HL-60 (cell line): ENCODE measurements around the gene TBXAS1.

Source experiments
- CTCF ChIP-seq: IDR thresholded peaks from one replicate; pipeline ENCODE4 v1.5.1; 2011; ENCODE audit warnings: low read length, control low read depth, inconsistent platforms; ENCODE audit not compliant: insufficient read depth
- GABPA ChIP-seq: IDR thresholded peaks from 2 replicates; pipeline ENCODE4 v1.6.1; 2012; ENCODE audit warnings: low read depth
- POLR2AphosphoS5 ChIP-seq: IDR thresholded peaks from 2 replicates; pipeline ENCODE4 v1.6.1; 2012; ENCODE audit warnings: low read depth
- REST ChIP-seq: IDR thresholded peaks from 2 replicates; pipeline ENCODE4 v1.6.1; 2012; ENCODE audit warnings: low read depth; ENCODE audit not compliant: insufficient replicate concordance
- SPI1 ChIP-seq: IDR thresholded peaks from 2 replicates; pipeline ENCODE4 v1.6.1; 2012; ENCODE audit warnings: low read depth, mild to moderate bottlenecking, borderline replicate concordance

- TF ChIP-seq CTCF (no peak), GABPA (no peak), POLR2AphosphoS5 (no peak), REST (no peak), SPI1 (no peak)
These were observed 618 bp upstream of the TBXAS1 start for GRCh38 chr7:139828446-139828845.
